NB4 (cell line): Measurements from ENCODE around the gene PIK3C2B.

ENCODE experiments used
- DNase-seq: peaks from one replicate; pipeline ENCODE4 v3.0.0; 2010; ENCODE audit warnings: low read depth
- H3K4me3 ChIP-seq: one replicate; pipeline ENCODE4 v1.5.1; 2011; ENCODE audit warnings: mild to moderate bottlenecking, low read depth, low read length, moderate library complexity
- MAX ChIP-seq: IDR thresholded peaks from 2 replicates; pipeline ENCODE4 v1.6.1; 2011; ENCODE audit warnings: low read depth, low read length
- MYC ChIP-seq: IDR thresholded peaks from 2 replicates; pipeline ENCODE4 v1.6.1; 2011; ENCODE audit warnings: low read depth, low read length
- POLR2A ChIP-seq: IDR thresholded peaks from 2 replicates; pipeline ENCODE4 v1.6.1; 2011; ENCODE audit warnings: mild to moderate bottlenecking; ENCODE audit not compliant: insufficient read length; ENCODE audit errors: extremely low read depth
- TF ChIP-seq, protein P1 (sequence below): IDR thresholded peaks from one replicate; pipeline ENCODE4 v1.5.1; 2012; ENCODE audit warnings: low read depth, low read length

Gene PIK3C2B

GRCh38 chr1:204483791-204484190 is 10.8 kb downstream of the PIK3C2B start:
- no peak for DNase-seq
- TF ChIP-seq MYC (no peak), MAX (no peak), POLR2A (no peak)
- TF ChIP-seq, protein P1, sequence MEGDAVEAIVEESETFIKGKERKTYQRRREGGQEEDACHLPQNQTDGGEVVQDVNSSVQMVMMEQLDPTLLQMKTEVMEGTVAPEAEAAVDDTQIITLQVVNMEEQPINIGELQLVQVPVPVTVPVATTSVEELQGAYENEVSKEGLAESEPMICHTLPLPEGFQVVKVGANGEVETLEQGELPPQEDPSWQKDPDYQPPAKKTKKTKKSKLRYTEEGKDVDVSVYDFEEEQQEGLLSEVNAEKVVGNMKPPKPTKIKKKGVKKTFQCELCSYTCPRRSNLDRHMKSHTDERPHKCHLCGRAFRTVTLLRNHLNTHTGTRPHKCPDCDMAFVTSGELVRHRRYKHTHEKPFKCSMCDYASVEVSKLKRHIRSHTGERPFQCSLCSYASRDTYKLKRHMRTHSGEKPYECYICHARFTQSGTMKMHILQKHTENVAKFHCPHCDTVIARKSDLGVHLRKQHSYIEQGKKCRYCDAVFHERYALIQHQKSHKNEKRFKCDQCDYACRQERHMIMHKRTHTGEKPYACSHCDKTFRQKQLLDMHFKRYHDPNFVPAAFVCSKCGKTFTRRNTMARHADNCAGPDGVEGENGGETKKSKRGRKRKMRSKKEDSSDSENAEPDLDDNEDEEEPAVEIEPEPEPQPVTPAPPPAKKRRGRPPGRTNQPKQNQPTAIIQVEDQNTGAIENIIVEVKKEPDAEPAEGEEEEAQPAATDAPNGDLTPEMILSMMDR: no peak
- no peak overlapping the region for H3K4me3 ChIP-seq

GRCh38 chr1:204480515-204480914 is 14.1 kb downstream of the PIK3C2B start:
- no peak overlapping the region for H3K4me3 ChIP-seq
- DNase-seq: peak; percentile 44

DNA sequence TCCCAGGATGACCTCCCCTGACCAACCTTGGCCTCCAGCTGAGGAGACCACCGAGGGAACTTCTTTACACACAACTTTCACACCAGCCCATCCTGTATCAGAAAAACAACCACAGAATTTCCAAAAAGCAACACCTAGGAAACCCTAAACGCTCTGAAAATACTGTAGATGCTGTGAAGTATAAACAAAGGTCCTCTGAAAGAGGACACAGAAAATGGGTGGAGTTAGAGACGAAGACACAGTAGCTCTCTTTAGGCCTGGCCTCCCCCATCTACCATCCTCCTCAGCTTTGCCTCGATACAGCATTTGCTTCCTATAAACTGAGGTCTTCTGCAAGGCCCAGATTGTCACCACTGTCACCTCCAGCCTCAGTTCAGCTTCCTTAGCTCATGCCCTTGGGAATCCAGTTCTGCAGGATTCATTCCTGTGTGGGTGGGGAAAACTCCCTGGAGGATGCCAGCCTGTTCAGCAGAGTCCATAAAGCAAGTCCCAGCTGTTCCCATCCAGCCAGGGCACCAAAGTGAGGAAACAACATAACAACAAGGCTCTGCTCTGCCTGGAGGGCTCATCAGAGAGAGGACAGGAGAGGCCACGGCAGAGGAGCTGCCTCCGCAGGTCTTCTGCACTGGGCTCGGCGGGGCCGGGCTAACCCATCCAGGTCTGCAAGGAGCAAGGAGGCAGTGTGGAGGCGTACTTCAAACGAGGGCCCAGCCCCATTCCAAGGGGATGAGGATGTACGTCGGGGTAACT is 15.0 kb downstream of the PIK3C2B start:
- no peak for DNase-seq

More at GRCh38 chr1:204480515-204480914, 14.1 kb downstream of the PIK3C2B start:
- TF ChIP-seq MYC (no peak), MAX (no peak), POLR2A (no peak)
- TF ChIP-seq, protein P1: no peak

DNA sequence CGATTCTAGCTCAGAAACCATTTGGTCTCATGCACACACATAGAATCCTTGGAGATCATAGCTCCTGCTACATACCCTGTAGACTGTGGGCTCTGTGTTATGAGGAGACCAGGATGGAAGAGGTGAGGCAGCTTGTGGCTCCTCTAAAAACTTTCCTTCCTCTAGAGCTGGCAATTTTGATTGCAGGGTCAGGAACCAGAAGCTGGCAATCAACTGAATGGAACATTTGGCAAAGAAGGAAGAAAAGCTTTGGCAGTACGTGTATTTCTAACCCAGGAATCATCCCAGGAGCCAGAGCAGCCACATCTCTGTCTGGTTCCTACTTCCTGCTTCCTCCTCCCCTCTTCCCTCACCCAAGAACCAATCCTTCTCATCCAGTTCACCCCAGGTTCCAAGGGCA is 15.7 kb downstream of the PIK3C2B start:
- no peak overlapping the region for H3K4me3 ChIP-seq
- DNase-seq: no peak
- TF ChIP-seq POLR2A (no peak), MAX (no peak), MYC (no peak)
- TF ChIP-seq, protein P1: no peak

More for the DNA sequence above, 15.0 kb downstream of the PIK3C2B start:
- TF ChIP-seq POLR2A (no peak), MYC (no peak), MAX (no peak)
- no peak overlapping the region for H3K4me3 ChIP-seq

DNA sequence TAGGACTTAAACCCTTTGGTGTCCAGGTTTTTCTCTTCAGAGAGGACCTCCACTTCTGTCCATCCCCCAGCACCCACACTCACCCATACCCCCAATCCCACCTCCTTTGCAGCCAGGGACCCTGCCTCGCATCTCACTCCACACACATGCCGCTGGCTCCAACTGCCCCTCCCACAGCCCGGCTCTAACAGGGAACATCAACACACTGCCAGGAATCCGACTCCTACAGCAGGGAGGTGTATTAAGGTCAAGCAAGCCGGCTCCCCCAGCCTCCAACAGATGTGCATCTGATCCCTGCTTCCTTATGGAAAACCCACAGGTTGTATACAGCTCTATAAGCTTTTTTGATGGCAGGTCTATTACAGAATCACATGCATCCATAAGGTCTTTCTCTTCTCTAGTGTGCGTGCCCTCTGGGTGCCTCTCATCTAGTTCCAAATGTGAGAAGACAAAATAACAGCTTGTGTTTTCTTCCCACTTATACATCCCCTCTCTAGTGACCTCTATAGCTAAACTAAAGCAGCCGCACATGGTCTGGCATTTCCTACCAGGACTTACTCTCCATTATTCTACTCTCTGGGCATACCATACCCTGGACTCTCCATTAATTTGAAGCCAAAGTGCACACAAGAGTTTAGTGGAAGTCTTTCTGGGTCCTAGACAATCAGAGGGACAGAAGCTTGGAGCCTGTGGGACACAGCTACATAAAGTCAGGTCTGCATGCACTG is 16.3 kb downstream of the PIK3C2B start:
- DNase-seq: no peak
- TF ChIP-seq, protein P1: no peak
- TF ChIP-seq MYC (no peak), POLR2A (no peak)
- no peak overlapping the region for H3K4me3 ChIP-seq
